Stomach (tissue), 4 donors: ENCODE measurements around the gene GDF15.

Experiments used
- EP300 ChIP-seq: sonication (generic); formaldehyde crosslinking; IDR thresholded peaks from one replicate; pipeline ENCODE4 v1.6.1; 2017; ENCODE audit warnings: antibody characterized with exemption
- POLR2A ChIP-seq, 4 donors: fragments of 450-650 bp; IDR thresholded peaks; one replicate each; pipeline ENCODE4 v1.6.1; 2016; ENCODE audit warnings: antibody characterized with exemption in 4 of 4, control low read depth in 2 of 4, mild to moderate bottlenecking in 1 of 4, moderate library complexity in 1 of 4
- POLR2AphosphoS5 ChIP-seq, 3 donors: sonication (generic); formaldehyde crosslinking; IDR thresholded peaks; one replicate each; pipeline ENCODE4 v1.6.1; 2016; ENCODE audit warnings: antibody characterized with exemption in 3 of 3
- TF ChIP-seq, protein P1 (sequence below), 7 experiments: fragments of 450-650 bp in 4 of 7; fragments of 200-600 bp in 3 of 7; sonication (generic) in 3 of 7; IDR thresholded peaks; one replicate each; pipeline ENCODE4 v1.5.1; 2016 to 2019; ENCODE audit warnings: antibody characterized with exemption in 7 of 7, control low read depth in 2 of 7, mild to moderate bottlenecking in 1 of 7

DNA sequence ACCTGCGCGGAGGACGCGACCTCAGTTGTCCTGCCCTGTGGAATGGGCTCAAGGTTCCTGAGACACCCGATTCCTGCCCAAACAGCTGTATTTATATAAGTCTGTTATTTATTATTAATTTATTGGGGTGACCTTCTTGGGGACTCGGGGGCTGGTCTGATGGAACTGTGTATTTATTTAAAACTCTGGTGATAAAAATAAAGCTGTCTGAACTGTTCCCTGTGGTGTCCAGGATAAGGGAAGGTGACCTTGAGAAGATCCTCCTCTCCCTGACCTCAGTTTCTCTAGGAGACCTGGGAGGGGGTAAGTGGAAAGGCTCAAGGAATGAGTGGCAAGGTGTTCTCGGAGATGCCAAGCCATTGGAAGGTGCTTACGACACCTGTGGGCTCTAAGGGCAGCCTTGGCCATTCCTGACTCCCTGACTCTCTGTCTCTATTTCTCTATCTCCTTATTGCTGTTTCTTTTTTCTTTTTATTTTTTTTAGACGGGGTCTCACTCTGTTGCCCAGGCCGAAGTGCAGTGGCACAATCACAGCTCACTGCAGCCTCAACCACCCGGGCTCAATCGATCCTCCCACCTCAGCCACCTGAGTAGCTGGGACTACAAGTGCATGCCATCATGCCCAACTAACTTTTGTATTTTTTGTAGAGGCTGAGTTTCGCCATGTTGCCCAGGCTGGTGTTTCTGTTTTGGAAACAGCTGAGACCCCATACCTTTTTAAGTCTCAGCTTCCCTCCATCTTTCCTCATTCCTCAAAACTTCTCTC lies 3.2 kb downstream of the GDF15 start:
- TF ChIP-seq, protein P1, sequence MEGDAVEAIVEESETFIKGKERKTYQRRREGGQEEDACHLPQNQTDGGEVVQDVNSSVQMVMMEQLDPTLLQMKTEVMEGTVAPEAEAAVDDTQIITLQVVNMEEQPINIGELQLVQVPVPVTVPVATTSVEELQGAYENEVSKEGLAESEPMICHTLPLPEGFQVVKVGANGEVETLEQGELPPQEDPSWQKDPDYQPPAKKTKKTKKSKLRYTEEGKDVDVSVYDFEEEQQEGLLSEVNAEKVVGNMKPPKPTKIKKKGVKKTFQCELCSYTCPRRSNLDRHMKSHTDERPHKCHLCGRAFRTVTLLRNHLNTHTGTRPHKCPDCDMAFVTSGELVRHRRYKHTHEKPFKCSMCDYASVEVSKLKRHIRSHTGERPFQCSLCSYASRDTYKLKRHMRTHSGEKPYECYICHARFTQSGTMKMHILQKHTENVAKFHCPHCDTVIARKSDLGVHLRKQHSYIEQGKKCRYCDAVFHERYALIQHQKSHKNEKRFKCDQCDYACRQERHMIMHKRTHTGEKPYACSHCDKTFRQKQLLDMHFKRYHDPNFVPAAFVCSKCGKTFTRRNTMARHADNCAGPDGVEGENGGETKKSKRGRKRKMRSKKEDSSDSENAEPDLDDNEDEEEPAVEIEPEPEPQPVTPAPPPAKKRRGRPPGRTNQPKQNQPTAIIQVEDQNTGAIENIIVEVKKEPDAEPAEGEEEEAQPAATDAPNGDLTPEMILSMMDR (IDR thresholded peaks at IDR 0.05) = no peak
- TF ChIP-seq EP300 = no peak
- no peak for TF ChIP-seq POLR2A (IDR thresholded peaks at IDR 0.05)
- TF ChIP-seq POLR2AphosphoS5 (IDR thresholded peaks at IDR 0.05) = peak in 1 of 3 donors; percentile 13
